GM18907 (cell line): ENCODE measurements around the gene TRPV5.
"Not testable (repeated sequence)": the region's sequence is repeated elsewhere in the genome, so short reads cannot be mapped to it uniquely, and the experiment has no call there.

ENCODE experiments used
- ATAC-seq: cut with Tn5 transposase; IDR thresholded peaks from one replicate; pipeline ENCODE4 v1.9.1; 2021; ENCODE audit warnings: mild to moderate bottlenecking, moderate library complexity; ENCODE audit not compliant: unreplicated experiment

TRPV5 gene

DNA sequence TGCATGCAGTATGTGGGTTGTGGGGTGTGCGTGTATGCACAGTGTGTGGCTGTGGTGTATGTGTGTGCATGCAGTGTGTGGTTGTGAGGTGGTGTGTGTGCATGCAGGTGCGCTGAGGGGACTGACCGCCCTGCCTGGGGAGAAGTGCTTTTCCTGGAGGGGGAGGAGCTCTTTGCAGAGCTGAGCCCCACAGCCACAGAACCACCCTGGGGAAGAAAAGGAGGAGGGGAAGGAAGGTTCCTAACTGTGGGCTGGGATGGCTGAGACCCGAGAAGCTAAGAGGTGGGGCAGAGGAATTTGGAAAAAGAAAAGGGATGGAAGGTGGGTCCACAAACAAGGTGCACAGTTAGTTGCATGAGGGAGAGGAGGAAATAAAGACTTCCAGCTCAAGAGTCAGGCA is at the start of gene TRPV5:
TRPV5 (minus strand) TSS at position 123 of the 400 bp plus-strand sequence. CDS start 287 bp downstream, outside the sequence.
- ATAC-seq = no peak

DNA sequence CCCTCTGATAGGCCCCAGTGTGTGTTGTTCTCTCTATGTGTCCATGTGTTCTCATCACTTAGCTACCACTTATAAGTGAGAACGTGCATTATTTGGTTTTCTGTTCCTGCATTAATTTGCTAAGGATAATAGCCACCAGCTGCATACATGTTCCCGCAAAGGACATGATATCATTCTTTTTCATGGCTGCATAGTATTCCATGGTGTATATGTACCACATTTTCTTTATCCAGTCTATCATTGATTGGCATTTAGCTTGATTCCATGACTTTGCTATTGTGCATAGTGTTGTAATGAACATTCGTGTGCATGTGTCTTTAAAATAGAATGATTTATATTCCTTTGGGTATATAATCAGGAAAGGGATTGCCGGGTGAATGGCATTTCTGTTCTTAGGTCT is 44.9 kb upstream of the TRPV5 start:
- not testable (repeated sequence) for ATAC-seq

DNA sequence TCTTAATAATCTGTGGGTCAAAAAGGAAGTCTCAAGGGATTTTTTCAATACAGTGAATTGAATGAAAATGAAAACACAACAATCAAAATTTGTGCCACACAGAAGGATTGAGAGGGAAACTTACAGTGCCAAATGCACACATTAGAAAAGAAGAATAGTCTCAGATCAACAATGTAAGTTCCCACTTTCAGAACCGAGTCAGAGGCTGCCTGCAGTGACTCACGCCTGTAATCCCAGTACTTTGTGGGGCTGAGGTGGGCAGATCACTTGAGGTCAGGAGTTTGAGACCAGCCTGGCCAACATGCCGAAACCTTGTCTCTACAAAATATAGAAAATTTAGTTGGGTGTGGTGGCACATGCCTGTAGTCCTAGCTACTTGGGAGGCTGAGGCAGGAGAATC is 41.1 kb upstream of the TRPV5 start:
- no peak for ATAC-seq

DNA sequence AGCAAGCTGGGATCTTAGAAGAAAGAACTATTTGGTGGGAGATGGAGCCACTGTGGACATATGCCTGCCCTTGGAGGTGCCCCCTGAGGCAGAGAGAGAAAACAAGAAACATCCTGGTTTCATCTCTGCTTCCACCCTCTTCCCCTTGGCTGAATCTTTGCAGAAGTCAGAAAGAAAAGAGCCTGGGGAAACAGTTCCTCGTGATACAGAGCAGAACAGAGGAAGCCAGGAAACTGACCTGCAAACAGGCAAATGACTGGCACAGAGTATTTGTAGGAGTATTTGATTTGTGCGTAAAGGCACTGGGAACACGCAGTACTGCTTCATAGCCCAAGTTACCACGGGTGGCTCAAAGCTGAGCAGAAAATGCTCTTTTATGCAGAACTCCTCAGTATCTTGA is 35.6 kb upstream of the TRPV5 start:
- ATAC-seq = no peak

DNA sequence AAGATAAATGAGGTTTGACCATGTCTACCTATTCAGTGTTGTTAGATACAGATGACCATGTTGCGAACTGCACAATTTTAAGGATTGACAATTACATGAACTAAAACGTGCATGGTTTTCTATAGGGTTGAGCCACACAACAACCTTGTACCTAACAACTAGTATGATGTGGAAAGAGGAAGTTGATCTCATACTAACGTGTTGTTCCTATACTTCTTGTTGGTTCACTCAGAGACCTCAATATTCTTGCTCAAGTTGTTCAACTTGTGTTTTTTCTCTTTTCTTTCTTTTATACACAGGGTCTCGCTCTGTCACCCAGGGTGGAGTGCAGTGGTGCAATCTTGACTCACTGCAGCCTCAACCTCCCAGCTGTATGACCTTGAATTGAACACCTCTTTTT is 34.7 kb upstream of the TRPV5 start:
- no peak for ATAC-seq

DNA sequence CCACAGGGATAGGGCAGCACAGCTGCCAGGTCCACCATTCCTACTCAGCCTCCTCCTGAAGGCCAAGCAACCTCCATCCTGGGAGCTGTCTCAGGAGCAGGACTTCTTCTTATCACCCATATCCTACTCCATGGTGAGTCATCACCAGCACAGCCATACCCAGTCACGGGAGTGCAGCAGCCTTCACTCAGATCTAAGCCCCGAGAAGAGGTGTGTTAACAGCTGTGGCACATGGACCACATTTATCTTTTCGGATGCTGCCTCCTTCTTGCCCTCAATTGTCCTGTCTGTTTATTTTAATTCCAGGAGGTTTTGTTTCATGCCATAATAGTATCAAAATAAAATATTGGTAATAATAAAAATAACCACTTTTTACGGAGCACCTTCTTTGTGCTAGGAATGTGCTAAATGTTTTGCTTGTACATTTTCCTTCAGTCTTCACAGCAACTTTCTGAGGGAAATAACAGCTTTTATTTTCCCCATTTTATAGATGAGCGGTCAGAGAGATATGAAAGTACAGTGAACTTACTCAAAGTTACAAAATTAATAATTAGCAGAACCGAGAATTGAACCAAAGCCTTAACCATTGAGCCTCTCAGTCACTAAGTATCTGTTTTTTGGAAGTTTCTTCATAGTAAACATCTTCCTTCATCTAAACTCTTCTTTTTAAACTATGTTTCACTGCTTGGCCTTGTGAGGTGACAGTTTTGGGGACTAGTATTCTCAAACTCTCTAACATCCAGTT is 31.1 kb upstream of the TRPV5 start:
- peak; percentile 69 for ATAC-seq

DNA sequence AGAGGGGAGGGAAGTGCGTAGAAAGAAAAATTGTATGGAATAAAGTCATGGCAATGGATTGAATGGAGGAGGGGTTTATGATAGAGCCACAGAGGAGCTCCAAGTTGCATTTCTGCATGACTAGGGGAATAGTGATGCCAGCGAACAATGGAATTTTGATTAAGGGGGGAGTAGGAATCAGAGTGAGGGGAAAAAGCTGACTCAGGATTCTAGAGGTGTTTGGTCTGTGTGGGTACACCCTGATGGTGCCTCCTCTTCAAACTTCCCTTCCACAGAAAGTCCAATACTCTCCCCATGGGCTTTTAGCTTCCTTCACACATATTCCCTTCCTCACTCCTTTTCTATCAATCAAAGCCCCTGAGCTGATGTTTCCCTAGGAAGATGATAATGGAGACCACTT is 30.4 kb upstream of the TRPV5 start:
- no peak for ATAC-seq

DNA sequence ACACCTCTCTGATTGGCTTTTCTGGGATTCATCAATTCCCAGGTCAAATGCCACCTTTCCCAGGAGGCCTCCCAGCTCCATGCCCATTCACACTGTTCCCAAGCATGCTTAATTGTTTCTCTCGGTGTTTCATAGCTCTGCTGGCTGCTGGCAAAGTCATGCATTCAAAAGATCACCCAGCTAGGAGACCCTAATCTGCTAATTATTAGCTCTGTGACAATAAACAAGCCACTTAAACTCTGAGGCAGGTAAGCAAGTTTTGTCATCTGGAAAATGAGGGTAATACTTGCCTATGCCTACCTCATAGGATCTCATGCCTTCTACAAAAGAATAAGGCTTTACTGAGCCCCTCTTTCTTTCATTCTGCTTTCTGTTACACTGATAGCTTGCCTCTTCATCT is 29.4 kb upstream of the TRPV5 start:
- ATAC-seq = no peak

DNA sequence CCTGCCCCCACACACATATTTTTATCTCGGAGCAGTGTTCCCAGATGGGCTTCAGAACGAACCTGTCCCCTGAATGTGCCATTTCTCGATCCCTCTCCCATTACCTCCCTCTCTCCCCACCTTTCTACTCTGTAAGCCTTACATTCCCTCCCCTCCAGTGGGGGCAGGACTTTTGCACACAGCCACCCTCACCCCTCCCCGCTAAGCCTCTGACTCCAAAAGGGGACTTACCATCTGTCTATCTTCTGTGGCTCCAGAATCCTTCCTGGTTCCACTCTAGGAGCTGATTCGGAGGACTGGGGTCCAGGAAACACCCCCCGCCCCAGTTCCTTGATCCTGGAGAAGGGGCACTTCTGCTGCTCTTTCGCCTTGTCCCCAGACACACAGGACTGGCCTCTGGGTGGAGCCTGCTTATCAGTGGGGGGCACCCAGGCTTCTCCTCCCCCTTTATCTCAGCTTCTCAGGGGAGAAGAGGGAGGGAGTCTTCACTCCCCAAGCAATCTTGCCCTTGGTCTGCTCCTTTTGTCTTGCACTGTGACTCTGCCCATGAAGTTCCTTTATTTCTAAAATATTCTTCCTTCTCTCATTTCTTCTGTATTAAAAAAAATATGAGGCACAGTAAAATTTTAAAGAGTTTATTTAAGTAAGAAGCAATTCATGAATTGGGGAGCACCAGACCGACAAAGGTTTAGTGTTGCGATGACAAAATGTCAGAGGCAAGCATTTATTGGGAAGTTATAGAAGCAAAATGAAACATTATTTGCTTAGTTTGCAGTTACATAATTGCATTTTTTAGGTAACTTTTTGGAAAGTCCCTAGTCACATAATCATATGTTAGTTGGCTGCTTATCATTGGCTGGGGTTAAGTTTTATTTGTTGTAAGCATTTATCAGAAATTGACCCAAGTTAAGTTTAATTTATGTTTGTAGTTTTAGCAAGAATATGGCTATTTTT is 28.7 kb upstream of the TRPV5 start, which contains the start of gene KEL:
KEL (minus strand) TSS at position 391 of the 954 bp plus-strand sequence; CDS start at position 234, 157 bp downstream.
- ATAC-seq = no peak

DNA sequence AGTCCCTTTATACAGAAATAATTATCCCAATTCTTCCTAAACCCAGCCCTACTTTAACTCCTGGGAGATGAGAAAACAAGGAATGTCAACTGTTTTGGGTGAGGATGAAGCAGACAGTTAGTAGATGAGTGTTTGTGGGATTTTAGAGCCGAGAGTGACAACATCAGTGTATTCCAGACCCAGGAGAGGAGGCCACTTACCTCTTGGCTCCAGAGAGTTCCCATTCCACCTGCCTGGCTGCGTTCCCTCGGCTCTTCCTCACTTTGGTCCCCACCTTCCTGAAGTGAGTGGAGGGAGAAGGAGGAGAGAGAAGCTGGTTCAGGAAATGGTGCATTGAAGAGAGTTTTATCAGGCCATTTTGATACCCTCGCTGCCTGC is 28.0 kb upstream of the TRPV5 start:
- no peak for ATAC-seq

DNA sequence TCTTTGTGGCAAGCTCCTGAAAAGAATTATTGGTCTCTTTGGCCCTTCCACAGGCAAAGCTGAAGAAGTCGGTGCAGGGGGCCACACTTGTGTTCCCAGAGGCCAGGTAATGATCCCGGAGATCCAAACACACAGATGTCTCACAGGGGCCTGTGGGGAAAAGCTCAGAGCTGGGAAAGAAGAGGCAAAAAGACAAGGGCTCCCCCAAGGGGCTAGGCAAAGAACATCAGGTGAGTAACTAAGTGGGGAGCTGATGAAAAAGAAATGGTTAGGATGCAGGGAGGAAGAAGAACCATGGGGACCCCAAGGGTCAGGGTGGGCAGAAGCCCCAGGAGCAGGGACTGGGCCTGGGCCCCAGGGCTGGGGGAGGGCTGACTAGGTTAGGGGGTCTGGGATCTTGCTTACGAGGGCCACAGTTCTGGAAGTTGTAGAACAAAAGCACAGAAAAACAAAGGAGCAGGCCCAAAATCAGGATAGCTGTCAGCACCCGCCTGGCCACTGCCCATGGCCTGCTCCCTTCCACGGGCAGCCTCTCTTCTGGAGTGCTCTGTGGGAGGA is 27.5 kb upstream of the TRPV5 start:
- ATAC-seq = no peak

DNA sequence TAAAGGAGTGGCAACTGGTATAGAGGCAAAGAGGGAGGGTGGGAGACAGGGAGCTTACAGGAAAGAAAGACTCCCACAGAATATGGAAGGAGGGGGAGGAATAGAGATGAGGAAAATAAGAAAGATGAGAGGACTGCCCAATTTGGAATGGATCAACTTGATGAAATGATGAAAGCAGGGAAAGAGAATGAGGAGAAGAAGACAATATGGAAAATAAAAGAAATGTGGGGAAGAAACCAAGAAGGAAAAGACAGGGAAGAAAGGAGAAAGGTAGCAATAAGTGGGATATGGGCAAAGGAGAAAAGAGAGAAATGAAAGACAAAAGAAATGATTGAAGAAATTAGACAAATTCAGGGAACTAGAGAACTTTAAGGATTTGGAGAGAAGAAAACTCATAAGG is 25.7 kb upstream of the TRPV5 start:
- ATAC-seq = no peak

DNA sequence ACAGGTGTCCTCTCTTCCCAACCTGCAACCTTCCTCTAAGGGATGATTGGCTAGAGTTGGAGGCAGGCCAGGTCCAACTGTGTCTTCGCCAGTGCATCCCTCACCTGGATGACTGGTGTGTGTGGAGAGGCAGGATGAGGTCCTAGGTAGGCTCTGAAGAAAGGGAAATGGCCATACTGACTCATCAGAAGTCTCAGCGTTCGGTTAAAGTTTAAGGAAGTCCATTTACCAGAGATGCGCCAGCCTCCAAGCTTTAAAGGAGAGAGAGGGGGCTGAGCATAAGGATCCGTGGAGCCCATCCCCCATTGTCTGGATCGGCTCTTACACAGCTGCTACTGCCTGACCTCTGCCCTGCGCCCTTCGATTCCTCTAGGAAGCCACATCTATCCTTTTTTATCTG is 24.2 kb upstream of the TRPV5 start:
- ATAC-seq = no peak

DNA sequence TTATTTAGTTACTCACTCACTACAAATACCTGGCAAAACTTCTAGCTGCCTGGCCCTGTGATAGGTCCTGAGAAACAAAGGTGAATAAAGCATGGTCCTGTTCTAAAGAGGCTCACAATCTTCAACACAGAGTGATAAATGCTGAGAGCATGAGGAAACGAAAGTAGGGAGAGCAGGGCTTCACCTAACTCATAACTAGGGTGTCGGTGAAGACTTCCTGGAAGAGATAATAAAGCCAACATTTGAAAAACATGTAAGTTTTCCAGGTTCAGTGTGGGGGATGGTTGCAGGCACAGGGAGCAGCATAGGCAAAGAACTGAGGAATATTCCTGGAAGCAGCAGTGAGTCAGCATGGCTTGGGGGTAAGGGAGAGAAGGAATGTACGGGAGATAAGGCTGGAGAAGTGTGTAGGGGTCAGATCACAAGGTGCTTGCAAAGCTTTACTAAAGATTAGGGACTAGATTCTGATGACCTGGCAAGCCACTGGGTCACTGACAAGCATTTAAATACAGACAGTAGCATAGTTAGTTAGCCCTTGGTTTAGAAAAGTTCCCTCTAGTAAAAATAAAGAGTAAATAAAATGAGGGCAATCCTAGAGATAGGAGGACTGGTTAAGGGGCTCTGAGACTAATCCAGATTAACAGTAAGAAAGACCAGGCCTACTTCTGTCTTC is 23.5 kb upstream of the TRPV5 start:
- ATAC-seq = no peak

DNA sequence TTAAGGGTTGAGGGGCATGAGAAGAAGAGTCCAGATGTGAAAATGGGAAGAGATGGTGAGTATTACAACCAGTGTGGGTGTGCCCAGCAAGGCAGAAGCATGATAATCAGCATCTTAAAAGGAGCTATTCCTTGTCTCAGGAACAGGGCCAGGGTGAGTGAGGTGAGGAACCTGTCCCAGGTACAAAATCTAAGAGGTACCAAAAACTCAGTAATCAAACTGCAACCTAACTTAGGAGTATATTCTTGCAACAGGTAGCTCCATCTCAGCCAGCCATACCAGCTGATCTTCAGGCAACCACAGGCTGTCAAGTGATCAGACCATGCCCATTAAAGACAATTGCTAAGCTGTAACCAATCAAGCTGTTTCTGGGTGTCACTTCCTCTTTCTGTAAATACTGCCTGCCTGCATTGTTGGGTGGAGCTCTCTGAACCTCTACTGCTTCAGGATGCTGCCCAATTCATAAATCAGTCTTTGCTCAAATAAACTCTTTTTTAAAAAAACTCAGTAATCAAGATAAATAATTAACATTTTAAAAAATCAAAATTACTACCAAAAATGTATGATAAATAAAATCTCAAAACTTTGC is 21.2 kb upstream of the TRPV5 start:
- ATAC-seq = peak; percentile 46

DNA sequence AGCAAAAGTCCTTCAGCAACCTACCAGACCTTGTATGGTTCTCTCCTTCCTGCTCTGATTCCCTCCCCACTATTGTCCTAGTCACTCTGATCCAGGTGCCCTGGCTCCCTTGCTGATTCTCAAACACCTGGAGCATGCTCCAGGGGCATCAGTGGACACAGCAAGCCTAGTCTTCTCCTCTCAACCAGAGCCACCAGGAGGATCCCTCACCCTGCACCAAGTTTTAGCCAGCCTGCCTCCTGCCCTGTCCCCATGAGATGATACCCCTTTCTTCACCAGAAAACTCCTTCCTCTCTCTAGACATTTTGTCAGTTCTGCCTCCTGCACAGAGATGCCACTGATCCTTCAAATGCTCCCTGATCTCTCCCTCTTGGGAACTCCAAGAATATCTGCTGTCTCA is 16.7 kb upstream of the TRPV5 start:
- no peak for ATAC-seq

DNA sequence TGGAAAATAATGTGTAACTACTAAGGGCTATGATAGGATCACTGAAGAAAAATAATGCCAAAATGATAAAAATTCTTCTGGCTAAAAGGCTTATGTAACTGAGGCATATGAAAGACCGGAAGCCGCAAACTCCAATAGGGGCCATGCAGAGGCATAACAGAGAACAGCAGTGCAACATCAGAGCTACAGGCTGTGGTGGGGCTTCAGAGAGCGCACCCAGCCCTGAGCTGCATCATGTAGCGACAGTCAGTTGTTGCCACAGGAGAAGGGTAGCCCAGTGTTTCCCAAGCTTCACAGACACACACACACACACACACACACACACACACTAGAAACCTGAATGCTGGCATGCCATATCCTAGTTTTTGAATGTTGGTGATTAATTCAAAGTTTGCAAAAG is 15.1 kb upstream of the TRPV5 start:
- ATAC-seq = no peak

DNA sequence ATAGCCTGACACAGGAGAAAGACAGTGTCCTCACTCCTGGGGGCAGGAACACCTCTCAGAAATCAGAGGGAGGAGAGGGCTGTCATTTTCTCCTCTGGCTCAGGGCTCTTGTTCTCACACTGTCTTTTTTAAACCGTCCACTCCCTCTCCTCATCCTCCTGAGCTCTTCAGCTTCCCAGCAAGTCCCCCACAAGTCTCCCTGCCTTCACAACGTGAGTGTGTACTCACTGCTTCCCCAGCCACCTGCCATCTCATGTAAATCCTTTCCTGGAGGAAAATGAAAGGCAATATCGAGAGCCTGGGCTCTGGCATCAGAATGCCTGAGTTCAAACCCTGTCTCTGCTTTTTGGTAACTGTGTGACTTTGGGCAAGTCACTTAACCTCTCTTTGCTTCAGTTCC is 11.5 kb upstream of the TRPV5 start:
- ATAC-seq = no peak

DNA sequence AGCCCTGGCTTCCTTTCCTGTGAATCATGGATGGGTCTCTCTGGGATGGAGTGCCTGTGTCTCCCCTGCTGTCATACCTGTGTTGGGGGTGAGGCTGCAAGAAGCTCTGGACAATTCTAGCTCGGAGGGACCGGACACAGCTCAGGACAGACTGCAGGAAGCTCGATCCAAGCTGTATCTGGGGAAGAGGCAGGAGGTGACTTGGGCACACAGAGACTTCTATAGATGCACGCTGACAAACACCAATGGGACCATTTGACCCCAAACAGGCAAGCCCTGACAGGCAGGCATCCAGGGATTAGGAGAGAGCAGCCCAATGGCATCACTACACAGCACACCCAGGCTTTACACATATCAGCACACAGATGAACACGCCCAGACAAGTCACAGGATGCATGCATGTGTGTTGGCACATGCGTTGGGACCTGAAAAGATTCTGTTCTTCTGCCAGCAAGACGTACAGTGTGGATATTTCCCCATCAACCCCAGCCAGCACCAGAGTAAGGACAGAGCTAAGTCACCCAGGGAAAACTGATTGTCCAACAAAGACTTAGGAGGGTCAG is 10.2 kb upstream of the TRPV5 start:
- ATAC-seq = no peak

DNA sequence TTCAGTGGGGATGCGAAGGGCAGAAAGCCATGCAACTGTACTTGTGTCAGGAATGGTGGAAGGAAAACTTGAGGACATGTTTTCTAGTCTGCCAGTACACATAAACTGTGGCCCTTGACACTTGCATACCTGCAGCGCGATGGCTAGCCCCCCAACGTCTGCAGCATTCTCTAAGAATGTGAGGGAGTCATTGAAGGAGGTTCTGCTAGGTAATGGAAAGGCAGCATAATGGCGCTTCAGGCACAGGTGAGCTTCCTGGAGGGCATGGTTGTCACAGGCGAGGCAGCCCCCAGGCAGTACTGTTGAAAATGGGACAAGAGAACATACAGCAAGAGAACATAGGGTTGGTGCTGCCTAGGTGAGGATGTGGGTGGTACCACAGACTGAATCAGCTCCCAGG is 9.2 kb upstream of the TRPV5 start:
- no peak for ATAC-seq
